Breast epithelium (tissue), 3 donors: ENCODE data around the gene DHX57.

Source experiments
- POLR2AphosphoS5 ChIP-seq, 3 donors: sonication (generic); formaldehyde crosslinking; IDR thresholded peaks; one replicate each; pipeline ENCODE4 v1.6.1; 2017; ENCODE audit warnings: antibody characterized with exemption in 3 of 3
- TF ChIP-seq, protein P1 (sequence below), 3 donors: fragments of 450-650 bp; IDR thresholded peaks; one replicate each; pipeline ENCODE4 v1.5.1; 2016 to 2017; ENCODE audit warnings: antibody characterized with exemption in 3 of 3, mild to moderate bottlenecking in 3 of 3, moderate library complexity in 3 of 3

- TF ChIP-seq, protein P1, sequence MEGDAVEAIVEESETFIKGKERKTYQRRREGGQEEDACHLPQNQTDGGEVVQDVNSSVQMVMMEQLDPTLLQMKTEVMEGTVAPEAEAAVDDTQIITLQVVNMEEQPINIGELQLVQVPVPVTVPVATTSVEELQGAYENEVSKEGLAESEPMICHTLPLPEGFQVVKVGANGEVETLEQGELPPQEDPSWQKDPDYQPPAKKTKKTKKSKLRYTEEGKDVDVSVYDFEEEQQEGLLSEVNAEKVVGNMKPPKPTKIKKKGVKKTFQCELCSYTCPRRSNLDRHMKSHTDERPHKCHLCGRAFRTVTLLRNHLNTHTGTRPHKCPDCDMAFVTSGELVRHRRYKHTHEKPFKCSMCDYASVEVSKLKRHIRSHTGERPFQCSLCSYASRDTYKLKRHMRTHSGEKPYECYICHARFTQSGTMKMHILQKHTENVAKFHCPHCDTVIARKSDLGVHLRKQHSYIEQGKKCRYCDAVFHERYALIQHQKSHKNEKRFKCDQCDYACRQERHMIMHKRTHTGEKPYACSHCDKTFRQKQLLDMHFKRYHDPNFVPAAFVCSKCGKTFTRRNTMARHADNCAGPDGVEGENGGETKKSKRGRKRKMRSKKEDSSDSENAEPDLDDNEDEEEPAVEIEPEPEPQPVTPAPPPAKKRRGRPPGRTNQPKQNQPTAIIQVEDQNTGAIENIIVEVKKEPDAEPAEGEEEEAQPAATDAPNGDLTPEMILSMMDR (IDR thresholded peaks at IDR 0.05): no peak
- TF ChIP-seq POLR2AphosphoS5 (IDR thresholded peaks at IDR 0.05): no peak
Measured at GRCh38 chr2:38791744-38792143, 84.0 kb downstream of the DHX57 start.
